ENCODE results near the gene CCZ1. TPM values are rescaled to one million over a fixed set of nuclear protein-coding genes. Genes with fewer than 3 reads are reported as not detected.
"Not testable (repeated sequence)": the region's sequence is repeated elsewhere in the genome, so short reads cannot be mapped to it uniquely, and the experiment has no call there.

The CCZ1 gene
- total RNA-seq, 2 experiments from 2014 or later, result 76.2 to 80.4 TPM

DNA sequence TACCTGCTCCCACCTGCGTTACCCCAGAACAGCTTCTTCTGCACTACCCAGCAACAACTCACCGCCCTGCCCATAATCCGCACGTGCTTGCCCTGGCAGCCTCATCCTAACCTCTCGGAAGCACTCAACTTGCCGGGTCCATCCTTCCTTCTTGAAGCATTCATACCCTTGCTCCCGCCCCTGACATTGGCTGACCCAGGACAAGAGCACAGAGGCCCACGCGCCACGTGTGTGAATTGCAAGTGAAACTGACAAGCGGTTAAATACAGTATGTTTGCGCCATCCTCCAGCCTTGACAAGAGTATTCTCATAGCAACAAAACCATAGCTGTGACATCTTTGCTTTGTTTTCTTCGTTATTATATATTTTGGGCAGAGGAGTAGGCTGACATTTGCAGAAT lies 28.8 kb upstream of the CCZ1 start:
- Histone ChIP-seq H3K36me3 (ENCODE audit: insufficient read depth, low read length) (no peaks in the 10 kb centered on the region), H3K4me3 (ENCODE audit: low read length) (no peak overlapping the region), H3K27me3 (ENCODE audit: control insufficient read depth in 1 of 2, insufficient read depth in 2 of 2, low read length in 2 of 2) (no peaks in the 10 kb centered on the region), H3K27ac (ENCODE audit: low read depth in 1 of 2, low read length in 2 of 2) (no peak overlapping the region), H3K9me3 (ENCODE audit: control insufficient read depth in 1 of 2, insufficient read depth in 1 of 2, low read length in 2 of 2) (peaks cover 0 to 3% of the 10 kb centered on the region in 2 experiments), H3K4me1 (ENCODE audit: insufficient read depth, low read length) (no peaks in the 10 kb centered on the region)
- POLR2A ChIA-PET, result interaction anchor here (1.0 kb wide), 1 partner anchor 9 kb away, joined by 3 read pairs; no protein-coding TSS in a partner anchor
- H3K27me3 Mint-ChIP-seq, result no peaks in the 10 kb centered on the region
- no peaks in the 10 kb centered on the region for H3K9me3 Mint-ChIP-seq
- DNase-seq (no peak), ATAC-seq (ENCODE audit: poor library complexity) (no peak)
- no peaks in the 10 kb centered on the region for H3K4me1 Mint-ChIP-seq (ENCODE audit: low read depth)
- CTCF ChIA-PET, result no interaction called here
- H3K36me3 Mint-ChIP-seq (ENCODE audit: low read depth), result peaks cover 23% of the 10 kb centered on the region
- no peak overlapping the region for H3K4me3 Mint-ChIP-seq
- H3K27ac Mint-ChIP-seq, result no peak overlapping the region
- TF ChIP-seq, protein P1, sequence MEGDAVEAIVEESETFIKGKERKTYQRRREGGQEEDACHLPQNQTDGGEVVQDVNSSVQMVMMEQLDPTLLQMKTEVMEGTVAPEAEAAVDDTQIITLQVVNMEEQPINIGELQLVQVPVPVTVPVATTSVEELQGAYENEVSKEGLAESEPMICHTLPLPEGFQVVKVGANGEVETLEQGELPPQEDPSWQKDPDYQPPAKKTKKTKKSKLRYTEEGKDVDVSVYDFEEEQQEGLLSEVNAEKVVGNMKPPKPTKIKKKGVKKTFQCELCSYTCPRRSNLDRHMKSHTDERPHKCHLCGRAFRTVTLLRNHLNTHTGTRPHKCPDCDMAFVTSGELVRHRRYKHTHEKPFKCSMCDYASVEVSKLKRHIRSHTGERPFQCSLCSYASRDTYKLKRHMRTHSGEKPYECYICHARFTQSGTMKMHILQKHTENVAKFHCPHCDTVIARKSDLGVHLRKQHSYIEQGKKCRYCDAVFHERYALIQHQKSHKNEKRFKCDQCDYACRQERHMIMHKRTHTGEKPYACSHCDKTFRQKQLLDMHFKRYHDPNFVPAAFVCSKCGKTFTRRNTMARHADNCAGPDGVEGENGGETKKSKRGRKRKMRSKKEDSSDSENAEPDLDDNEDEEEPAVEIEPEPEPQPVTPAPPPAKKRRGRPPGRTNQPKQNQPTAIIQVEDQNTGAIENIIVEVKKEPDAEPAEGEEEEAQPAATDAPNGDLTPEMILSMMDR (IDR thresholded peaks at IDR 0.05), result no peak
- intact Hi-C loops (cut with DNase I, micrococcal nuclease), result no loop called here

DNA sequence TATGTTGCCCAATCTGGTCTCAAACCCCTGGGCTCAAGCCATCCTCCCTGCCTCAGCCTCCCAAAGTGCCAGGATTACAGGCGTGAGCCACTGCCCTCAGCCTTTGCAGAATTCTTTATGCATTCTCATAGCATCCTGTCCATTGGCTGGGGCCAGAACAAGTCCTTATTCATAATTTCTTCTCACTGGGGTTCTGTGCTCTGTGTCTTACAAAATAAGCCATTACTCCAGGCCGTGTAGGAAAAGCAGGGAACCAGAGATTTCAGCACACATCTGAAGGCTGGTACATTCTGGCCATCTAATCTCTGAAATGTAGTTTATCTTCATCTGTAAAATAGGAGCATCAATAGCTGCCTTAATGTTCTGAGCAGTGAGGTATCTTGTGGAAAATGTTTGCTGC lies 28.2 kb upstream of the CCZ1 start:
- Histone ChIP-seq H3K9me3 (ENCODE audit: control insufficient read depth in 1 of 2, insufficient read depth in 1 of 2, low read length in 2 of 2) (peaks cover 0 to 3% of the 10 kb centered on the region in 2 experiments), H3K4me3 (ENCODE audit: low read length) (no peak overlapping the region), H3K36me3 (ENCODE audit: insufficient read depth, low read length) (no peaks in the 10 kb centered on the region), H3K27ac (ENCODE audit: low read depth in 1 of 2, low read length in 2 of 2) (no peak overlapping the region), H3K4me1 (ENCODE audit: insufficient read depth, low read length) (no peaks in the 10 kb centered on the region), H3K27me3 (ENCODE audit: control insufficient read depth in 1 of 2, insufficient read depth in 2 of 2, low read length in 2 of 2) (no peaks in the 10 kb centered on the region)
- TF ChIP-seq, protein P1 (IDR thresholded peaks at IDR 0.05), result no peak
- ATAC-seq (ENCODE audit: poor library complexity) (no peak), DNase-seq (no peak)
- ChIA-PET CTCF (no interaction called here), POLR2A (no interaction called here)
- no peaks in the 10 kb centered on the region for H3K9me3 Mint-ChIP-seq
- no peak overlapping the region for H3K4me3 Mint-ChIP-seq
- H3K27ac Mint-ChIP-seq, result no peak overlapping the region
- no peaks in the 10 kb centered on the region for H3K27me3 Mint-ChIP-seq
- intact Hi-C loops (cut with DNase I, micrococcal nuclease), result no loop called here
- no peaks in the 10 kb centered on the region for H3K4me1 Mint-ChIP-seq (ENCODE audit: low read depth)
- H3K36me3 Mint-ChIP-seq (ENCODE audit: low read depth), result peaks cover 23% of the 10 kb centered on the region

DNA sequence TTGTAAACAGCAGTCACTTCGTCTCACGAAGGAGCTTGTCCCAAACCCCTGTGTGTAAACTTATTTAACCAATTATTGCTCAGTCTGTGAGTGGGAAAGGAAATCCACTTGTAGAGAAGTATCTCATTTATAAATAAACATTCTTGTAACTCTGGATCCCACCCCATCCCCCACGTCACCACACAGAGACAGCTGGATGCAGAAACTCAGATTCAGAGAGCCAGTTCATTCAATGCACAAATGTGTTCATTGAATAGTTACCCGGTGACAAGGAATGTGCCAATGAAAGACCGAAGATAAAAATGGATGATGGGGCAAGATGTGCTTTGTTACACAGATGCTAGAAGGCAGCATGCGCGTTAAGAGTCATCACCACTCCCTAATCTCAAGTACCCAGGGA lies 26.2 kb upstream of the CCZ1 start:
- POLR2A ChIA-PET, result interaction anchor here (1.0 kb wide), 1 partner anchor 16 kb away, joined by 3 read pairs; no protein-coding TSS in a partner anchor
- DNase-seq (no peak), ATAC-seq (ENCODE audit: poor library complexity) (no peak)
- Mint-ChIP-seq H3K4me1 (ENCODE audit: low read depth) (no peaks in the 10 kb centered on the region), H3K36me3 (ENCODE audit: low read depth) (peaks cover 15% of the 10 kb centered on the region), H3K27me3 (no peaks in the 10 kb centered on the region), H3K27ac (no peak overlapping the region), H3K4me3 (no peak overlapping the region), H3K9me3 (no peaks in the 10 kb centered on the region)
- Histone ChIP-seq H3K4me3 (ENCODE audit: low read length) (no peak overlapping the region), H3K27ac (ENCODE audit: low read depth in 1 of 2, low read length in 2 of 2) (no peak overlapping the region), H3K4me1 (ENCODE audit: insufficient read depth, low read length) (no peaks in the 10 kb centered on the region), H3K9me3 (ENCODE audit: control insufficient read depth in 1 of 2, insufficient read depth in 1 of 2, low read length in 2 of 2) (peaks cover 0 to 3% of the 10 kb centered on the region in 2 experiments), H3K36me3 (ENCODE audit: insufficient read depth, low read length) (no peaks in the 10 kb centered on the region), H3K27me3 (ENCODE audit: control insufficient read depth in 1 of 2, insufficient read depth in 2 of 2, low read length in 2 of 2) (no peaks in the 10 kb centered on the region)
- CTCF ChIA-PET, result no interaction called here
- TF ChIP-seq, protein P1 (IDR thresholded peaks at IDR 0.05), result no peak
- intact Hi-C loops (cut with DNase I, micrococcal nuclease), result no loop called here

DNA sequence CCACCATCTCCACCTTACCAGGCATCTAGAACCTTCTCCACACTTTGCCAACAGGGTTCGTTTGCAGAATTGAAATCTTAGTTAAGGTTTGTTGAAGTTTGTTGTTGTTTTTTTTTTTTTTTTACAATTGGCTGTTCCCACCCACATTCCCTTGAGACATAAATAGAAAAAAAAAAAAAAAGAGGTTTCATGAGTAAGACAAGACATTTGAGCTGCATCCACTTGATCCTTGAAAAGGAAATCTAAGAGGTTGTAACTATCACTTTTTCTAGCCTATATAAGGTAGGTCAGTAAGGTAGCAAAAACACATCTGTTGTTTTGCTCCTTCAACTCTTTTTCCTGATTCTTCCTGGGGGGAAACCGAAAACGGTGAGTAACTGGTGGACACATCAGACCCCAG lies 18.9 kb upstream of the CCZ1 start:
- intact Hi-C loops (cut with DNase I, micrococcal nuclease); H3K36me3 ChIP-seq (ENCODE audit: insufficient read depth, low read length); H3K9me3 ChIP-seq (ENCODE audit: control insufficient read depth in 1 of 2, insufficient read depth in 1 of 2, low read length in 2 of 2); H3K27me3 ChIP-seq (ENCODE audit: control insufficient read depth in 1 of 2, insufficient read depth in 2 of 2, low read length in 2 of 2); ATAC-seq (ENCODE audit: poor library complexity); H3K9me3 Mint-ChIP-seq; H3K27ac Mint-ChIP-seq; H3K4me3 Mint-ChIP-seq; DNase-seq; H3K4me1 Mint-ChIP-seq (ENCODE audit: low read depth); CTCF ChIA-PET; H3K27me3 Mint-ChIP-seq; H3K27ac ChIP-seq (ENCODE audit: low read depth in 1 of 2, low read length in 2 of 2); H3K4me1 ChIP-seq (ENCODE audit: insufficient read depth, low read length); H3K4me3 ChIP-seq (ENCODE audit: low read length): not testable (repeated sequence)
- H3K36me3 Mint-ChIP-seq (ENCODE audit: low read depth), result peaks cover 11% of the 10 kb centered on the region
- POLR2A ChIA-PET, result interaction anchor here (0.7 kb wide), 1 partner anchor 356 kb away, joined by 3 read pairs; no protein-coding TSS in a partner anchor

DNA sequence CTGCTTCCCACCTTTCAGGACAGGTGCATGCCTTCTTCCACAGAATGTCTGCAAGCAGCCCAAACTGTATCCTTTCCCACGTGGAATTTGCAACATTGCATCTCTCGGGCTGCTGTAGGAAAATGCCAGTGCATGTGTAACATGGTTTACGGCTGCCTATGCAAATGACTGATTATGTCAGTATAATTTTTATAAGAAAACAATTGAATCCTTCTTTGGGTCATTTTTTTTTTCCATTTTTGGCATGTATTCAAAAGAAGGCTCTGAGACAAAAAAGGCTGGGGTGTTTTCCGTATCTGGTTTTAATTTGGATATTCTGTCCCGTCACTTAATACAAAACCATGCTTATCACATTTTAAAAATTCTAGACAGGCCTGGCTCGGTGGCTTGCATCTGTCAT lies 18.4 kb upstream of the CCZ1 start:
- H3K36me3 Mint-ChIP-seq (ENCODE audit: low read depth), result peaks cover 14% of the 10 kb centered on the region
- intact Hi-C loops (cut with DNase I, micrococcal nuclease), result not testable (repeated sequence)

More for the DNA sequence above, 18.4 kb upstream of the CCZ1 start:
- DNase-seq; H3K36me3 ChIP-seq (ENCODE audit: insufficient read depth, low read length); H3K27me3 Mint-ChIP-seq; H3K4me3 ChIP-seq (ENCODE audit: low read length); H3K4me3 Mint-ChIP-seq; ATAC-seq (ENCODE audit: poor library complexity); H3K27ac ChIP-seq (ENCODE audit: low read depth in 1 of 2, low read length in 2 of 2); H3K27me3 ChIP-seq (ENCODE audit: control insufficient read depth in 1 of 2, insufficient read depth in 2 of 2, low read length in 2 of 2); H3K9me3 Mint-ChIP-seq; H3K4me1 Mint-ChIP-seq (ENCODE audit: low read depth); H3K9me3 ChIP-seq (ENCODE audit: control insufficient read depth in 1 of 2, insufficient read depth in 1 of 2, low read length in 2 of 2); CTCF ChIA-PET; H3K4me1 ChIP-seq (ENCODE audit: insufficient read depth, low read length); H3K27ac Mint-ChIP-seq: not testable (repeated sequence)
- POLR2A ChIA-PET, result interaction anchor here (0.7 kb wide), 1 partner anchor 355 kb away, joined by 3 read pairs; no protein-coding TSS in a partner anchor
